Left lobe of liver (tissue), 2 donors: ENCODE data around the gene CEP192. TPM values are rescaled to one million over a fixed set of nuclear protein-coding genes. Genes with fewer than 3 reads are reported as not detected.
"Not testable (repeated sequence)": the region's sequence is repeated elsewhere in the genome, so short reads cannot be mapped to it uniquely, and the experiment has no call there.

ENCODE experiments used
- ATAC-seq: fragments of 200-7000 bp; cut with Tn5 transposase; one replicate; pipeline ENCODE4 v1.9.1; 2020; ENCODE audit warnings: mild to moderate bottlenecking, moderate library complexity
- DNase-seq: peaks from one replicate; pipeline ENCODE4 v3.0.0-alpha.2; 2020; ENCODE audit warnings: low spot score
- total RNA-seq: library from RNA; stranded (reverse); gene quantifications from one replicate; pipeline ENCODE4 v1.2.1, GENCODE V29; 2021
- donor health status: DM: no; HTN: no; CAD: no; lungs with moderate emphysema.
- donor health status: DM: no; HTN: yes; CAD: no.

The CEP192 gene
- total RNA-seq, result 9.5 TPM

DNA sequence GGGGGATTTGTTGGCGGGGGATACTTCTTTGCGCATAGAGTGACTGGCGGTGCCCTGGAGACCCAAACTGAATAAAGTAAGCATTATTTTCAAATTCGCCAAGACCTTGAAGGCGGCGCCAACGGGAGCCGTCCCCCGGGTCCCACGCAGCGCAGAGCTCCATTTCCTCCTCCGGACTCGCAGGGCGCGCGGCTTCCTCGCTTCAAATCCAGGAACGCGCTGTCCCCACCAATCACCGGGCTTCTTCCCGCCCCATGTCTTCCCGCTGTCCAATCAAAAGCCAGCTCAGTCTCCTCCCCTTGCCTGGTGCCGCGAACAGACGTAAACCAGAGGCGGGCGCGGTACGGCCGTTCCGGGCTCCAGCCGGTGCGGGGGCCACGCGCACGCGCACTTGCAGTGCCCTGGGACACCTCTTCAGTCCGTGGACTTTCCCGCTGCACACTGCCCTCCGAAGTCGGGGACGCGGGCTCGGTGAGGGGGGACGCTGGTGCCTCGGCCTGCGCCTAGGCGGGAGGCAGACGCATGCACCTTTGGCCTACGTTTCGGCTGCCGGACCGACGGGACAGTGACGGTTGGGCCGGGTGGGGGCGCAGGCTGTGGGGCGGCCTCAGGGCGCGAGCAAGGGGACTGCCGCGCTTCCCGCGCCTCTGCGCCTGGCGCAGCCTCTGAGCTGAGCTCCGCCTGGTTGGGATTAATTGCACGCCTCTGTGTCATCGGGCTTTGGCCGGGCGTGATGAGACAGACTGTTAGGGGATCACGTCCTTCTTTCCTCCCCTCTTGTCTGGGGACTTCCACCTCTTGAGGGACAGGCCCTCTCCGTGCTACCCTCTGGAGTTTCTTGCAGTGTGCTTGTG, at the start of gene CEP192:
TSS of gene CEP192 (plus strand) at position 396 of the 854 bp plus-strand sequence. CDS start 8,063 bp downstream, outside the sequence.
- ATAC-seq (peak; percentile 94), DNase-seq (peak; percentile 98)

DNA sequence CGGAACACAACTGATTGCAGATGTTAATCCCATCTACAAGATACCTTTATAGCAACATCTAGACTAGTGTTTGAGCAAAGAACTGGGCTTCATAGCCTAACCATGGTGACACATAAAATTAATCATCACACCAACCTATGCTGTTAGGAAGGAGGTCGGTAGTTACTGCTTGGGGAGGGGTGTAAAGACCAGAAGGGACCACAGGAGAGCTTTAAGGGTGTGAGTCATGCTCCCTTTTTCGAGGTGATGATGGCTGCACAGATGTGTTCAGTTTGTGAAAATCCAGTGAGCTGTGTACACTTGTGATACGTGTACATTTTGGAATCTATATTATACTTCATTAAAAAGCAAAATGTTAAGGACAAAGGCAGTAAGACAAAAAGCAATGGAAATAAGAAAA, 47.9 kb upstream of the CEP192 start:
- DNase-seq (no peak), ATAC-seq (no peak)

DNA sequence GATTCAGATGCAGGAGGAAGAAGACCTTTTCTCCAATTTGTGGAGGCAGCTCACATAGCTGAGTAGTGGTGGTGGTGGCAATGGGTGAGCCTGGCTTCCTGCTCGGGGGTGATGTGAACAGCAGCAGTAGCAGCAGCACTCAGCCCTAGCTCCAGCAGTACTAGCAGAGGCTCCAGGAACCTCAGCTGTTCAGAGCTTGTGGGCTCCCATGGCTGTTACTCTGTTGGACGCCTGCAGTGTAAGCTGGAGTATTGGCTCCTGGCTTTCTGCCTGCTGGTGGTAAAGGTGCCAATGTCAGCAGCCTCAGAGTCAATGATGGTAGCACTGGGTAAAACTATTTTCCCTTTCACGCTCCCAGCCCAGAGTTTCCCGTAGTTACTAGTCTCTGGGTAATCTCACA, 46.5 kb upstream of the CEP192 start:
- ATAC-seq (peak; percentile 28), DNase-seq (peak; percentile 84)

DNA sequence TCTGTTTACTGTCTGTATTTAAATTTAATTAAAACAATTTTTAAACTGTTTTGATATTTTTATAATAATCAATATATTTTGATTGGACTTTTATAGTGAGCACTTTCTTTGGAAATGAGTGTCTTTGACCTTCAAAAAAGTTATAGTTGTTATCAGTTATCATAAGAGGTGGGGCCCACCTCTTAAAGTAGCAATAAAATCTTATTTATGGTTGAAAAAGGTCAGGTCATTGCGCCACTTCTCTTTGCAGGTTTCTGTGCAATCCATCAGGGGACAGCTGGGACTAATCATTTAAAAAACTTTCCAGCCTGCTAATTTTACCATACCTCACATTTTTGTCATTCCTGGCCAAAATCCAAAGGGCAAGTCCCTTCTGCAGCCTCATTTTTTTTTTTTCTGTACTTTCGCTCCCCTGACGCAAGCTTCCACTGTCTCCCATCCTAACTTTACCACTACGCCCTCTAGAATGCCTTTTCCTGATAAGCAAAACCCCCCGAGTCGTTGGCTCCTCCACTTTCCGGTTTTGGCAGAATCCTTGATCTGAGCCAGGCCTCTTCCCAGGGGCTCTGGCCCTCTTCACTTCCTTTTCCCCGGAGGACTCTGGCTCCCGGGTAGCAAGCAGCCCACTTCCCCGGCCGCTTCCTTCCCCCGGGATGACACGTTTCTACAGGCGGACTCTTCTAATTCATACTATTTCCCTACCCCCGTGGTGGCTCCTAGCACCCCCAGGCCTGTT, 44.4 kb upstream of the CEP192 start:
- DNase-seq, result peak; percentile 63
- ATAC-seq, result peak; percentile 1

GRCh38 chr18:12947285-12948049, 43.7 kb upstream of the CEP192 start, which contains the start of gene SEH1L:
TSS of gene SEH1L (plus strand) at chr18:12948011. CDS start at chr18:12948122, 111 bp downstream.
- DNase-seq (peak; percentile 99), ATAC-seq (peak; percentile 90)

DNA sequence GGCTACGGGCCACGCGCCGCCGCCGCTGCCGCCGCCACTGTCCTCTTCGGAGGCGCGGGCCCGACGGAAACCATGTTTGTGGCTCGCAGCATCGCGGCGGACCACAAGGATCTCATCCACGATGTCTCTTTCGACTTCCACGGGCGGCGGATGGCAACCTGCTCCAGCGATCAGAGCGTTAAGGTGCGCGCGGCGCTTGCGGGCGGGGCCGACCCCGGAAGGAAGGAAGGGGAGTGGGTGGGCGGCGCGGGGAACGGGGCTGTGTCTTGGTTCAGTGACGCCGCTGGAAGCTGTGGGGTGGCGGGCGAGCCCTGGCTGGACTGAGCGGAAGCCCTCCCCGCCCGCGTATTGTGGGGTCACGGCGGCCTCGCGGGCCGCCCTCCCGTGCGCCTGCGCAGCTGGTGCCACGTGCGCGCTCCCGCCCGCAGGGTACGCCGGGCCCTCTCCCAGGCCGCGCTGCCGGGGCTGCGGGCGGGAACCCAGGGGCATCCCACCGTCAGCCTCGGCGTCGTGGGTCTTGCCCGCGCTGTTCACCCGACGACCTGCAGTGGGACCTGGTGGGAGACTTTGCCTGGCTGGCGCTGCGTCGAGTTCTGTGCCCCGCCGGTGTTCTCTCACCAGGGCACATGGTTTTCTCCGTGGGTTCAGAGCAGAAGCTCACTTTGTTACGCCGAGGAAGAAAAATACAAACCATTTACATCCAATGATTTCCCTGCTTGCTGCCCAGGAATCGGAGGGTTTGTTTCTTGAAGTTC, 42.9 kb upstream of the CEP192 start:
- ATAC-seq (peak; percentile 80), DNase-seq (peak; percentile 96)

DNA sequence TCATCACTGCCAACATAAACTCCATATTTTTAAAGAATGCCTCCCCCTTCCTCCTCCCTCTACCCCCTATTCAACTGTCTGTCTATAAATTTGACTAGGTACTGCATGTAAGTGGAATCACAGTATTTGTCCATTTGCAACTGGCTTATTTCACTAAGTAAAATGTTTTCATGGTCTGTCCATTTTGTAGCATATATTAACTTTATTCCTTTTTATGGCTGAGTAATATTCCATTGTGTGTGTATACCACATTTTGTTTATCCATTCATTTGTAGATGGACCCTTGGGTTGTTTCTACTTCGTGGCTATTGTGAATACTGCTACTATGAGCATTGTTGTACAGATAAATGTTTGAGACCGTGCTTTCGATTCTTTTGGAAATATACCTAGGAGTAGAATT, 32.7 kb upstream of the CEP192 start:
- ATAC-seq, result no peak
- no peak for DNase-seq

- ATAC-seq, result no peak
- DNase-seq, result no peak
Observed at GRCh38 chr18:12960395-12960794, 30.8 kb upstream of the CEP192 start.

- no peak for ATAC-seq
- DNase-seq, result no peak
Observed at GRCh38 chr18:12960853-12961397, 30.2 kb upstream of the CEP192 start.

- no peak for DNase-seq
- ATAC-seq, result no peak
Observed at GRCh38 chr18:12963069-12963468, 28.1 kb upstream of the CEP192 start.

GRCh38 chr18:12968115-12968514, 23.0 kb upstream of the CEP192 start:
- DNase-seq, result no peak
- no peak for ATAC-seq

- ATAC-seq (no peak), DNase-seq (no peak)
Observed at GRCh38 chr18:12968619-12969018, 22.5 kb upstream of the CEP192 start.

- DNase-seq, result no peak
- ATAC-seq, result no peak
Observed at GRCh38 chr18:12973562-12974213, 17.5 kb upstream of the CEP192 start.

DNA sequence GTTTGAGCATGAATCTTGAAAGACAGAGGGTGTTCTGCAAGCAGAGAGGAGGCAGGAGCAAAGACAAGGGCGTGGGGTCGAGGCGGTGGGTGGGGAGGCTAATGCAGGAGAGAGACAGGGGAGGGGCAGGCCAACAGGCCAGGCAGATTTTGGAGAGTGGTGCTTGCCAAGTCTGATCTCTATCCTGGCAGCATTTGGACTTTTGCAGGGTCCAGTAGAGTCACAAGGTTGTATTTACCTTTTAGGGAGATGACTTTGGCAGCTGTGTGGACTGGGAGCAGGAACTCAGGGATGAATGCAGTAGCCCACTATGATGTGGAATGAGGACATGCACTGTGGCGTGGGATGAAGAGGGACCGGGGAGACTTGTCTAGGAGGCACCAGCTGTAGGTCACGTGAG, 15.7 kb upstream of the CEP192 start:
- ATAC-seq, result peak; percentile 56
- no peak for DNase-seq

GRCh38 chr18:12976305-12976704, 14.9 kb upstream of the CEP192 start:
- ATAC-seq (no peak), DNase-seq (no peak)

DNA sequence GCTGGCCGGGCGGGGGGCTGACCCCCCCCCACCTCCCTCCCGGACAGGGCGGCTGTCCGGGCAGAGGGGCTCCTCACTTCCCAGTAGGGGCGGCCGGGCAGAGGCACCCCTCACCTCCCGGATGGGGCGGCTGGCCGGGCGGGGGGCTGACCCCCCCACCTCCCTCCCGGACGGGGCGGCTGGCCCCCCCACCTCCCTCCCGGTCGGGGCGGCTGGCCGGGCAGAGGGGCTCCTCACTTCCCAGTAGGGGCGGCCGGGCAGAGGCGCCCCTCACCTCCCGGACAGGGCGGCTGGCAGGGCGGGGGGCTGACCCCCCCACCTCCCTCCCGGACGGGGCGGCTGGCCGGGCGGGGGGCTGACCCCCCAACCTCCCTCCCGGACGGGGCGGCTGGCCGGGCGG, 11.1 kb upstream of the CEP192 start:
- DNase-seq, ATAC-seq: not testable (repeated sequence)

GRCh38 chr18:12989397-12990122, 1.6 kb upstream of the CEP192 start:
- no peak for ATAC-seq

GRCh38 chr18:12990123-12990475, 1.1 kb upstream of the CEP192 start:
- DNase-seq, result no peak
- no peak for ATAC-seq

More at GRCh38 chr18:12989397-12990122, 1.6 kb upstream of the CEP192 start:
- DNase-seq, result no peak

DNA sequence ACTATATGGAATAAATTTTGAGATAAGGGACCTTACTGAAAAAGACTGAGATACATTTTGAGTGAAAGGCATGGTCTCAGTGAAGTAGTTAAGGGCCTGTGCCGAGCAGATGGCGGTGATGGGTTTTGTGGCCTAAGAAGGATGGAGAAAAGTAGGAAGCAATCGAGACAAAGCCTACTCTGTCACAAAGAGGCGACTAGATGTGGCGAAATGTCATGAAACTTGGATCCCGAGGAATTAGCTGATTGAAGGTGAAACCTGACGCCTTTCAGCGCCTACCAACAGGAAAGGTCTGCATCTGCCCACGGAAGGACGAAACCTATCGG, 558 bp upstream of the CEP192 start:
- peak; percentile 7 for ATAC-seq
- no peak for DNase-seq
